Naive B cell (primary cell): ENCODE measurements around the gene TAAR8. TPM values are rescaled to one million over a fixed set of nuclear protein-coding genes. Genes with fewer than 3 reads are reported as not detected.

Source experiments
- ATAC-seq, 2 donors: fragments of 150-1000 bp; cut with Tn5 transposase; 2 replicates each; pipeline ENCODE4 v1.10.0; 2021; ENCODE audit warnings: low read depth in 2 of 2, mild to moderate bottlenecking in 2 of 2, moderate library complexity in 2 of 2
- DNase-seq: peaks from one replicate; pipeline ENCODE4 v3.0.0; 2022
- H3K27ac Mint-ChIP-seq, 6 donors: one replicate each; pipeline ENCODE4 v1.8.0; 2020 to 2022; ENCODE audit warnings: mild to moderate bottlenecking in 6 of 6, mixed read lengths in 6 of 6, moderate library complexity in 5 of 6, inconsistent platforms in 2 of 6
- H3K27me3 Mint-ChIP-seq, 3 donors: one replicate each; pipeline ENCODE4 v1.8.0; 2021 to 2022; ENCODE audit warnings: mixed read lengths in 3 of 3, mild to moderate bottlenecking in 1 of 3
- H3K36me3 Mint-ChIP-seq, 2 donors: one replicate each; pipeline ENCODE4 v1.8.0; 2020 to 2022; ENCODE audit warnings: mixed read lengths in 2 of 2, inconsistent platforms in 1 of 2, mild to moderate bottlenecking in 1 of 2
- H3K4me1 Mint-ChIP-seq, 3 donors: one replicate each; pipeline ENCODE4 v1.8.0; 2020 to 2022; ENCODE audit warnings: mixed read lengths in 3 of 3, inconsistent platforms in 1 of 3, mild to moderate bottlenecking in 1 of 3, moderate library complexity in 1 of 3
- H3K4me3 Mint-ChIP-seq, 8 donors: one replicate each; pipeline ENCODE4 v1.8.0; 2020 to 2022; ENCODE audit warnings: mild to moderate bottlenecking in 8 of 8, mixed read lengths in 8 of 8, moderate library complexity in 8 of 8, inconsistent platforms in 2 of 8
- H3K9me3 Mint-ChIP-seq, 7 donors: one replicate each; pipeline ENCODE4 v1.8.0; 2020 to 2022; ENCODE audit warnings: mixed read lengths in 7 of 7, mild to moderate bottlenecking in 5 of 7, inconsistent platforms in 2 of 7, moderate library complexity in 1 of 7
- polyA plus RNA-seq, 6 donors: library from polyadenylated mRNA; unstranded; fragments of 300-500 nt; fragmentation: Illumina TruSeq; gene quantifications; one replicate each; pipeline ENCODE4 v1.2.3, GENCODE V29; 2021; ENCODE audit warnings: low read depth in 6 of 6

The TAAR8 gene, protein sequence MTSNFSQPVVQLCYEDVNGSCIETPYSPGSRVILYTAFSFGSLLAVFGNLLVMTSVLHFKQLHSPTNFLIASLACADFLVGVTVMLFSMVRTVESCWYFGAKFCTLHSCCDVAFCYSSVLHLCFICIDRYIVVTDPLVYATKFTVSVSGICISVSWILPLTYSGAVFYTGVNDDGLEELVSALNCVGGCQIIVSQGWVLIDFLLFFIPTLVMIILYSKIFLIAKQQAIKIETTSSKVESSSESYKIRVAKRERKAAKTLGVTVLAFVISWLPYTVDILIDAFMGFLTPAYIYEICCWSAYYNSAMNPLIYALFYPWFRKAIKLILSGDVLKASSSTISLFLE
- polyA plus RNA-seq, result not detected

- no peak within 1 kb of the TSS for H3K4me3 Mint-ChIP-seq
- peaks cover 11 to 33% (median 19%) of the 10 kb centered on the region in 3 donors for H3K27me3 Mint-ChIP-seq
- no peak for ATAC-seq
- peaks cover 0 to 2% (median 0%) of the 10 kb centered on the region in 7 donors for H3K9me3 Mint-ChIP-seq
- no peak within 1 kb of the TSS for H3K27ac Mint-ChIP-seq
- no peak for DNase-seq
- H3K36me3 Mint-ChIP-seq, result no peaks in the 10 kb centered on the region
- peaks cover 6 to 7% (median 7%) of the 10 kb centered on the region in 3 donors for H3K4me1 Mint-ChIP-seq
These were observed at the start of gene TAAR8 for GRCh38 chr6:132552372-132552771. Gene TAAR8 (plus strand): TSS chr6:132552672. CDS start chr6:132552693, 21 bp downstream.

- Mint-ChIP-seq H3K9me3 (peaks cover 0 to 2% (median 0%) of the 10 kb centered on the region in 7 donors), H3K27ac (peak overlapping the region in 5 of 6 donors; percentile 73 to 90 (median 81)), H3K4me1 (peaks cover 77 to 94% (median 90%) of the 10 kb centered on the region in 3 donors), H3K4me3 (peak overlapping the region; percentile 51 to 89 (median 76)), H3K27me3 (no peaks in the 10 kb centered on the region), H3K36me3 (peaks cover 48 to 67% of the 10 kb centered on the region in 2 donors)
- no peak for ATAC-seq
- no peak for DNase-seq
These were observed 47.7 kb upstream of the TAAR8 start for GRCh38 chr6:132504757-132505156.

DNA sequence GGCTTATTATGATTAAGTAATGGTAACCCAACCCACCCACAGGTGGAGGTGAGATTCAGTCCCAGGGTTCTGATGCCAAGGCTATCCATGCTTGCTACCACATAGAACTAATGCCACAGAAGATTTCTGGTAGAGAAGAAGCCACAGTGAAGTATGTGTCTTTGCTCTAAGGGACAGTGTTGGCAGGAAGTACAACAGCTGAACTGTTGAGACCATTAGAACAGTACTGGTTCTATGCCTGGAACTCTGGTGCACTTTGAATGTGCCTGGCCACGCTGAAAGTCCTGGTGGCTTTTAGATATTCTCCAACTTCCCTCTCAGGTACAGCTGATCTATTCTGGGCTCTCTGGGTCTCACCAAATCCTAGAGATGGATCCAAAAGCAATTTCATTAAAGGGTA is 47.3 kb upstream of the TAAR8 start:
- Mint-ChIP-seq H3K27me3 (no peaks in the 10 kb centered on the region), H3K36me3 (peaks cover 44 to 63% of the 10 kb centered on the region in 2 donors), H3K4me3 (peak overlapping the region; percentile 26 to 89 (median 76)), H3K4me1 (peaks cover 76 to 93% (median 86%) of the 10 kb centered on the region in 3 donors), H3K9me3 (no peaks in the 10 kb centered on the region), H3K27ac (peak overlapping the region in 5 of 6 donors; percentile 73 to 90 (median 81))
- ATAC-seq (peak in 1 of 2 donors; percentile 23), DNase-seq (no peak)

DNA sequence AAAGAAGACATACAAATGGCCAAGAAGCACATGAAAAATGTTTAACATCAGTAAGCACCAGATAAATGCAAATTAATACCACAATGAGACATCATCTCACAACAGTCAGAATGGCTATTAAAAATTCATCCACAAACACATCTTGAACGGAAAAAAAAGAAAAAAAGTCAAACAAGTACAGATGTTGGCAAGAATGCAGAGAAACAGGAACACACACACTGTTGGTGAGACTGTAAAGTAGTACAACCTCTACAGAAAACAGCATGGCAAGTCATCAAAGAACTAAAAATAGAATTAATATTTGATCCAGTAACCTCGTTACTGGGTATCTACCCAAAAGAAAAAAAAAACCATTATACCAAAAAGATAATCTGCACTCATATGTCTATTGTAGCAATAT is 46.0 kb upstream of the TAAR8 start:
- peak overlapping the region; percentile 58 to 89 (median 80) for H3K4me3 Mint-ChIP-seq
- H3K9me3 Mint-ChIP-seq, result no peaks in the 10 kb centered on the region
- no peak for DNase-seq
- peaks cover 77 to 86% (median 85%) of the 10 kb centered on the region in 3 donors for H3K4me1 Mint-ChIP-seq
- peaks cover 41 to 63% of the 10 kb centered on the region in 2 donors for H3K36me3 Mint-ChIP-seq
- no peaks in the 10 kb centered on the region for H3K27me3 Mint-ChIP-seq
- ATAC-seq, result peak in 1 of 2 donors; percentile 44
- peak overlapping the region in 5 of 6 donors; percentile 50 to 90 (median 81) for H3K27ac Mint-ChIP-seq

DNA sequence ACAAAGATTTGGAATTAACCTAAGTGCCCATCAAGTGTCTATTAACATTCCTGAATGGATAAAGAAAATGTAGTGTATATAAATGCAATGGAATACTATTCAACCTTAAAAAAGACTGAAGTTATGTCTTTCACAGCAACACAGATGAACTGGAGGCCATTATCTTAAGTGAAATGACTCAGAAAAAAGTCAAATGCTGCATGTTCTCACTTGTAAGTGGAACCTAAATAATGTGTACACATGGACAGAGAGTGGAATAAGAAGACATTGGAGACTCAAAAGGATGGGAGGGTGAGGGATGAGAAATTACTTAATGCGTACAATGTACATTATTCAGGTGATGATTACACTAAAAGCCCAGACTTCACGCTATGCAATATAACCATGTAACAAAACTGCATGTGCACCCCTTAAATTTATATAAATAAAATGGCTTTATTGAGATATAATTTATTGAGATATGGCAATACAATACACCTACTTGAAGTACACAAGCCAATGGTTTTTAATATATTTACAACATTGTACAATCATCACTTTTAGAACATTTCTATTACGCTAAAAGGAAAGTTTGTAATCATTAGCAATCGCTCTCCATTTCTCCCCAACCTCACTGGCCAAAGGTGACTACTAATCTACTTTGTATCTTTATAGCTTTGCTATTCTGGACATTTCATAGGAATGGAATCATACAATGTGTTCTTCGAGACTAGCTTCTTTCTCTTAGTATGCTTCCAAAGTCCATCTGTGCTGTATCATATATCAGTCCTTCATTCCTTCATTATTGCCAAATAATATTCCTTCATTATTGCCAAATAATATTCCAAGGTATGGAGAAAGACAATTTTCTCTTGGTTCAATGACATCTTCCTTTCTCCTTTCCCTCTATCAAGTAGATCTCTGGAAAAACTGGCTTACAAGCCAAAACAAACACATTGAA is 45.3 kb upstream of the TAAR8 start:
- no peaks in the 10 kb centered on the region for H3K27me3 Mint-ChIP-seq
- H3K27ac Mint-ChIP-seq, result peak overlapping the region in 5 of 6 donors; percentile 23 to 92 (median 81)
- H3K4me3 Mint-ChIP-seq, result peak overlapping the region; percentile 58 to 89 (median 80)
- peaks cover 35 to 59% of the 10 kb centered on the region in 2 donors for H3K36me3 Mint-ChIP-seq
- no peak for ATAC-seq
- DNase-seq, result no peak
- no peaks in the 10 kb centered on the region for H3K9me3 Mint-ChIP-seq
- H3K4me1 Mint-ChIP-seq, result peaks cover 73 to 80% (median 79%) of the 10 kb centered on the region in 3 donors

DNA sequence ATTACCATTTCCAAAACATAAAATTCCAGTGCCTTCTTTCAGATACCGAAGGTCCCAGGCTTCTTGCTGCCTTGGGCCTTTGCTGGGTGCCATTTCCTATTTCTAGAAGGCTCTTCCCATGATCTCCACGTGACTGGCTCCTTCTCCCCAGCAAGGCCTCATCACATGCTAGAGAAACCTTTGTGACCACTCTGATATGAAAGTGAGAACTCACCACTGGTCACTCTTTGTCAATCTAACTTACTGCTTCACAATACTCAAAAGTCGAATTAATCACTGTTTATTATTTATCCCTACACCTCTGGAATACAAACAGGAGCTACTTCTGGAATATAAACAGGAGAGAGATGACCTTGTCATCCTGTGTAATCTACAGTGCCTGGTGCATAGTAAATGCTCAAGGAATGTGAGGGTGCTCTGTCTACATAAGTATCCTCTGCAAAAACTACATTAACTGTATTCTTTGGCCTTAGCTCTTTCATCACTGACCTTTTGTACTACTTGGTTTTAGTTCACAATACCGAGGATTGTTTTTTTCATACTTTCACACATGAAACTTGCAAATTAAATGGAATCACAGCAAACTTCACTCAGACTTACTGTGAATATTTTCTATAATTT is 41.2 kb upstream of the TAAR8 start:
- ATAC-seq (no peak), DNase-seq (no peak)
- H3K4me3 Mint-ChIP-seq, result peak overlapping the region; percentile 81 to 100 (median 93)
- peaks cover 26 to 40% of the 10 kb centered on the region in 2 donors for H3K36me3 Mint-ChIP-seq
- H3K9me3 Mint-ChIP-seq, result no peaks in the 10 kb centered on the region
- peaks cover 61 to 71% (median 63%) of the 10 kb centered on the region in 3 donors for H3K4me1 Mint-ChIP-seq
- no peaks in the 10 kb centered on the region for H3K27me3 Mint-ChIP-seq
- peak overlapping the region in 5 of 6 donors; percentile 28 to 87 (median 83) for H3K27ac Mint-ChIP-seq

DNA sequence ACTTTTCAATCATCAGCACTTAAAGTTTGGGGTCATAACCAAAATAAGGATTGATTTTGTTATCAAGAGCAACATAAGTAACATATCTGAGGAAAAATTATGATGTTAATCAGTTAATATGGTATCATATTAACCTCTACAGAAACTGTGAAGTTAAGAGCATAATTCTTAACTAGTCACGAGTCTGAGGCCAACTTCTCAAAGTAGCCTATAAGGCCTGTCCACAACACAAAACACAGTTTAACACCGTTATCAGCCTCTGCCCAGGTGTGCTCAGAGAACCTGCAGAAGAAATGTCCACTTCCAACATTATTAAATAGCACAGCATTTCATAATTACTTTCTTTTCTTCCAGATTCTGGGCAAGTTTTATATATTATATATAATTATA is 40.6 kb upstream of the TAAR8 start:
- peaks cover 55 to 69% (median 59%) of the 10 kb centered on the region in 3 donors for H3K4me1 Mint-ChIP-seq
- no peaks in the 10 kb centered on the region for H3K9me3 Mint-ChIP-seq
- DNase-seq (no peak), ATAC-seq (no peak)
- peak overlapping the region in 5 of 6 donors; percentile 28 to 91 (median 84) for H3K27ac Mint-ChIP-seq
- H3K27me3 Mint-ChIP-seq, result no peaks in the 10 kb centered on the region
- H3K36me3 Mint-ChIP-seq, result peaks cover 26 to 35% of the 10 kb centered on the region in 2 donors
- H3K4me3 Mint-ChIP-seq, result peak overlapping the region; percentile 81 to 100 (median 93)

GRCh38 chr6:132512342-132512637 is 40.2 kb upstream of the TAAR8 start:
- Mint-ChIP-seq H3K36me3 (peaks cover 22 to 32% of the 10 kb centered on the region in 2 donors), H3K9me3 (no peaks in the 10 kb centered on the region), H3K27me3 (no peaks in the 10 kb centered on the region), H3K4me3 (peak overlapping the region; percentile 81 to 100 (median 93)), H3K27ac (peak overlapping the region in 5 of 6 donors; percentile 47 to 91 (median 84)), H3K4me1 (peaks cover 53 to 64% (median 57%) of the 10 kb centered on the region in 3 donors)
- ATAC-seq (no peak), DNase-seq (no peak)

DNA sequence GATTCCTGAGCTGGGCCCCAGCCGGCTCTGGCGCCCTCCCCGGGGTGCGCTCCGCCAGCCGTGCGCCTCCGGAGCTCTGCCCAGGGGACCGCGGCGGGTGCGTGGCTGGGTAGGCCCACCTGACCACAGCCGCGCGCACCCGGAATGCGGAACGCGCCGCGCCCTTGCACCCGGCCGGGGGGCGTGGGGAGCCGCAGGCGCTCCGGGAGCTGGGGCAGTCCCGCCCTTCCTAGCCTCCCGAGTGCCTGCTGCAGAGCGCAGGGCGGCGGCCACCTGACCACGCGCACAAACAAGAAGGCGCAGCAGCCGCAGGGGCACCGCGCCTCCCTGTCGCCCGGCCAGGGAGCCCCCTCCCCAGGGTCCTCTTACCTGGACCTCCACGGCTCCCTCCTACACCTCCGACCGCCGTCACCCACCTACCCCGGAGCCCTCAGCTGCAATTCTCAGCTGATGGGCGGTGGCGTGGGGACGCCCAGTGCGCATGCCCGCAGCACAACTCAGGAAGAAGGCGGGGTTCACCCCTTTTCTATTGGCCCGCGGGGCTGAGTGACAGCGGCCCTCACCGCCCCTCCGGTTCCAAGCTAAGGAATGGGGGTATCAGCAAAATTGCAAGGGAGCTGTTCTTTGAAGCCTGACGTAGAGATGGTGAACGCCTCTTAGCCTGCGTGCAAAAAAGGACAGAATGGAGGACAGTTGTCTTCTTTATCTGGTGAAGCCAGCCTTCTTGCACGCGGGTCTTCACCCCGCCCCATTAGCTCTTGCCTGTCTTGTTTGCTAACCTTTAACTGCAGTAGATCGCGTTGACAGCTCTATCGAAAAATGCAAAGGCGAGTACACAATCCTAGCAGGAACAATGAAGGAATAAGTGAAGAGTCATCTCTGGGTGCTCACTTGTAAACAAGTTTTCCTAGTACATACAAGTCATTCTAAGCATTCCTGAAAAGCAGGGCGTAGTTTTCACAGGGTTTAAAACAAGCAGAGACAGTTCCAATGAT is 39.5 kb upstream of the TAAR8 start, which contains the start of gene STX7:
Gene STX7, minus strand, starts transcription at position 479 of the 995 bp plus-strand sequence. CDS start 9,586 bp downstream, outside the sequence.
- Mint-ChIP-seq H3K36me3 (peaks cover 16 to 26% of the 10 kb centered on the region in 2 donors), H3K4me1 (peaks cover 47 to 58% (median 51%) of the 10 kb centered on the region in 3 donors), H3K27me3 (no peaks in the 10 kb centered on the region), H3K9me3 (no peaks in the 10 kb centered on the region), H3K4me3 (peak within 1 kb of the TSS; percentile 81 to 100 (median 98)), H3K27ac (peak within 1 kb of the TSS in 5 of 6 donors; percentile 99 to 100 (median 99))
- DNase-seq (peak; percentile 95), ATAC-seq (peak; percentile 83 to 87)

GRCh38 chr6:132513831-132514545 is 38.5 kb upstream of the TAAR8 start:
- peak overlapping the region in 5 of 6 donors; percentile 99 to 100 (median 99) for H3K27ac Mint-ChIP-seq
- H3K9me3 Mint-ChIP-seq, result no peaks in the 10 kb centered on the region
- peak overlapping the region; percentile 81 to 100 (median 98) for H3K4me3 Mint-ChIP-seq
- H3K27me3 Mint-ChIP-seq, result no peaks in the 10 kb centered on the region
- H3K36me3 Mint-ChIP-seq, result peaks cover 9 to 16% of the 10 kb centered on the region in 2 donors
- DNase-seq, result peak; percentile 48
- peak in 1 of 2 donors; percentile 7 for ATAC-seq
- peaks cover 36 to 47% (median 40%) of the 10 kb centered on the region in 3 donors for H3K4me1 Mint-ChIP-seq

DNA sequence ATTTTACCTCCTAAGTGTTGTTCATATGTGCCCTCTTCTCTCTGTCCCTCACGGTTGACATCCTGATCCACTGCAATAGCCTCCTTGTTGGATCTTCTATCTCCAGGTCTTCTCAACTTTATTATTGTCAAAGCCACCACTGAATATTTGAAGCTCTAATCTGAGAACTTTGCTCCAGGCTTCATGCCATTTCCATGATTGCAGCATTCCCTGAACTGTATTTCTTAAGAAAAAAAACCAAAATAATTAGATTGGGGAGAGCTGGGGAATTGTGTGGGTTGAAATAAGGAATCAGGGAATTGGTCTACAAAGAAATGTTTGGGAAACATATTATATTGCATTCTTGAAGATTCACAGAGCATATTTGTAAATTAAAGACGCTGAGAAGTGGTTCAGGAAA is 37.1 kb upstream of the TAAR8 start:
- no peak for DNase-seq
- Mint-ChIP-seq H3K4me3 (peak overlapping the region in 3 of 8 donors; percentile 29 to 76 (median 39)), H3K36me3 (peaks cover 9 to 14% of the 10 kb centered on the region in 2 donors), H3K27me3 (no peaks in the 10 kb centered on the region), H3K27ac (peak overlapping the region in 4 of 6 donors; percentile 49 to 94 (median 66)), H3K9me3 (peaks cover 0 to 2% (median 0%) of the 10 kb centered on the region in 7 donors), H3K4me1 (peaks cover 27 to 44% (median 35%) of the 10 kb centered on the region in 3 donors)
- ATAC-seq, result no peak
